ENCODE results near the gene TPCN1. TPM values are rescaled to one million over a fixed set of nuclear protein-coding genes. Genes with fewer than 3 reads are reported as not detected.

Gene TPCN1
- total RNA-seq, 4 donors from 2014 or later = 15.5 to 48.8 (median 34.5) TPM

DNA sequence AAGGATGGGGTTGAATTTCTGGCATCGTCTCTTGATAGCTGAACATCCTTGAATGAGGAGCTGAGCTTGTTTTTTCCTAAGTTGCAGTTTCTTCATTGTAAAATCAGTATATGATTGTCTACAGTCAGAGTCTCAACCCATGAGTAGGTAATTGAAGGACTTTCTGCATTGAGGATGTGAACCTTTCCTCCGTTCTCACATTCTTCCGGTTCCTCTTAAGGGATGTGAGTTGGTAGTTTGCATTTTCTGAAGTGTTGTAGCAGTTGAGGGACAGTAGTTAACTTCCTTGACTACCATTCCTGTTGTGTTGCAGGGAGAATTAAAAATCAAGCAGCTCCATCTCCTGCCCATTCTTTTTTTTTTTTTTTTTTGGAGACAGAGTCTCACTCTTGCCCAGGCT is 19.1 kb downstream of the TPCN1 start:
- 65 to 84% methylated on average over 3 of the region's 3 CpGs for WGBS, 2 donors
- intact Hi-C loops (cut with DNase I) = no loop called here
- Histone ChIP-seq H3K9me3 (no peaks in the 10 kb centered on the region), H3K4me1 (peaks cover 64 to 100% (median 81%) of the 10 kb centered on the region in 3 donors), H3K27ac (peak overlapping the region; percentile 72 to 95 (median 88)), H3K36me3 (peaks cover 0 to 35% (median 0%) of the 10 kb centered on the region in 3 donors), H3K4me3 (no peak overlapping the region), H3K27me3 (no peaks in the 10 kb centered on the region)
- TF ChIP-seq, protein P1, sequence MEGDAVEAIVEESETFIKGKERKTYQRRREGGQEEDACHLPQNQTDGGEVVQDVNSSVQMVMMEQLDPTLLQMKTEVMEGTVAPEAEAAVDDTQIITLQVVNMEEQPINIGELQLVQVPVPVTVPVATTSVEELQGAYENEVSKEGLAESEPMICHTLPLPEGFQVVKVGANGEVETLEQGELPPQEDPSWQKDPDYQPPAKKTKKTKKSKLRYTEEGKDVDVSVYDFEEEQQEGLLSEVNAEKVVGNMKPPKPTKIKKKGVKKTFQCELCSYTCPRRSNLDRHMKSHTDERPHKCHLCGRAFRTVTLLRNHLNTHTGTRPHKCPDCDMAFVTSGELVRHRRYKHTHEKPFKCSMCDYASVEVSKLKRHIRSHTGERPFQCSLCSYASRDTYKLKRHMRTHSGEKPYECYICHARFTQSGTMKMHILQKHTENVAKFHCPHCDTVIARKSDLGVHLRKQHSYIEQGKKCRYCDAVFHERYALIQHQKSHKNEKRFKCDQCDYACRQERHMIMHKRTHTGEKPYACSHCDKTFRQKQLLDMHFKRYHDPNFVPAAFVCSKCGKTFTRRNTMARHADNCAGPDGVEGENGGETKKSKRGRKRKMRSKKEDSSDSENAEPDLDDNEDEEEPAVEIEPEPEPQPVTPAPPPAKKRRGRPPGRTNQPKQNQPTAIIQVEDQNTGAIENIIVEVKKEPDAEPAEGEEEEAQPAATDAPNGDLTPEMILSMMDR (IDR thresholded peaks at IDR 0.05) = no peak
- no peak for TF ChIP-seq POLR2A (IDR thresholded peaks at IDR 0.05)
- no peak for DNase-seq

DNA sequence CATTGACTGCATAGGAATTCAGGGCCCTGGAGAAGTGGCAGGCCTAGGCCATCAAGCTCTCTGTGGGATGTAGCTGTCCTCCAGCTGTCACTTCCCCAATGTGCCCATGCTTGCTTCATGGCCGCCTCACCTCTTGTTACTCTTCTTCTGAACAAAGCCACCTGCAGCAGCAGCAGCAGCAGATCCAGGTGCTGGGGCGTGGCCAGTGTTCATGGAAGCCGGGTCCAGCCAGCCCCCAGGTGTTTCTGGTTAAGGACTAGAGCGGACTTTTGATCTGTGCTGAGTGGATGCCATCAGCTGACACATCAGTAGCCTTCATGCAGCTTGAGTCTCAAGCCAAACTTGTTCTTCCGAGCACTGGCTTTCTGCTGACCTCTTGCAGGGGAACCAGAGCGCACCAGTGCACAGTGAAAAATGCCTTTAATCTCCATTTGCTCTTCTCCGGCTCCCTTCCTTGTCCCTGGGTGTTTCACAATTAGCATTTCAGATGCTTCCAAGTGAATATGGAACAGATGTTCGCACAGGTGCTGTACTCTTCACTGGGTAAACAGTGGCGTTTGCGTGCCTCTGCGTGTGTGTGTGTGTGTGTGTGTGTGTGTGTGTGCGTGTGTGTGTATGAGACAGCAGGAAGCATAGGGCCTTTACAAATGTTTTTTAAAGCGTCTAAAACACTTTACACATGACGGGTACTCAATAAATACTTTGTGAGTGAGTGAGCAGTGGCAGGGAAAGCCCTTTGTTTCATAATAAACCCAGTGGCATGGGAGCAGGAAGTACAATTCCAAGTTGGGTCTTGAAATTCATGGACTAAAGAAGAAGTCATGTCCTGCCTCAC is 20.1 kb downstream of the TPCN1 start:
- WGBS, 2 donors = 25 to 48% methylated on average over 13 to 14 of the region's 14 CpGs
- no peak for DNase-seq

DNA sequence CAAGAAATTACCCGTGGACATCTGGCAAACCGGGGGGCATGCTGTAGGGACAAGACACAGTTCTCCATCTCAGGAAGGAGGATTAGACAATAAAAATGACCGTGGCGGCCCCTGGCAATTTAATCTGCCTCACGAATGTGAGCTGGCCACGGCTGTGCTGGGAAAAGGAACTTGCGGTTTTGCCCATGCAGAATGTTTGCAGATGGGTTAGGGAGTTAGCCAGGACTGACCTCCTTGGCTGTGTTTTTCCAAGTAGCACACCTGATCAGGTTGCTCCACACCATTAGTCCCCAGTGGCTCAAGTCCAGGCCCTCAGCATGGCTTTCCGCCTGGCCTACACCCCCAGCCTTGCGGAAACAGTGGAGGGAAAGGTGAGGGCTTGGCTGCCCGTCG is 20.8 kb downstream of the TPCN1 start:
- H3K9me3 ChIP-seq = no peaks in the 10 kb centered on the region
- TF ChIP-seq, protein P1 (IDR thresholded peaks at IDR 0.05) = no peak
- TF ChIP-seq POLR2A (IDR thresholded peaks at IDR 0.05) = no peak
- WGBS, 2 donors = 32 to 71% methylated on average over 11 of the region's 11 CpGs
- intact Hi-C loops (cut with DNase I) = no loop called here
- H3K4me3 ChIP-seq = no peak overlapping the region
- peaks cover 0 to 27% (median 0%) of the 10 kb centered on the region in 3 donors for H3K36me3 ChIP-seq
- DNase-seq = no peak
- peak overlapping the region; percentile 84 to 95 (median 91) for H3K27ac ChIP-seq
- H3K4me1 ChIP-seq = peaks cover 76 to 100% (median 90%) of the 10 kb centered on the region in 3 donors
- no peaks in the 10 kb centered on the region for H3K27me3 ChIP-seq

More for the DNA sequence above, 20.1 kb downstream of the TPCN1 start:
- Histone ChIP-seq H3K27ac (peak overlapping the region; percentile 84 to 95 (median 91)), H3K4me3 (no peak overlapping the region), H3K4me1 (peaks cover 74 to 100% (median 87%) of the 10 kb centered on the region in 3 donors), H3K9me3 (no peaks in the 10 kb centered on the region), H3K36me3 (peaks cover 0 to 27% (median 0%) of the 10 kb centered on the region in 3 donors), H3K27me3 (no peaks in the 10 kb centered on the region)
- TF ChIP-seq, protein P1 (IDR thresholded peaks at IDR 0.05) = no peak
- no peak for TF ChIP-seq POLR2A (IDR thresholded peaks at IDR 0.05)
- intact Hi-C loops (cut with DNase I) = no loop called here

DNA sequence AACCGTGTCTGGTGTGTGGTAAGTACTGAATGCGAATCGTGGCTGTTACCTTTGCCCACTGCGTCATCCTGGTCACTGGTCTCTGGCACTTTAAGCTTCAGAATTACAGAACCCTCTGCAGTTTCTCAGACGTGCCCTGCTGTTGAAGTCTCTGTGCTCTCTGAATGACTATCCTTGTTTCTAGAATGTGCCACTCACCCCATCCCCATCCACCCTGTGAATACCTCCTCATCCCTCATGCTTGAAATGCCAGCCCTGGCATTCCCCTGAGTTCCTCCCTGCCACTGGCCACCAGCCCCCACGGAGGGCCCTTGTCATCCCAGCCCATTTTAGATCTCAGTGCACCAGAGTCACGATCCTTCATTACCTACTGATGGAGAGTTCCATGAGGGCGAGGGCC is 21.3 kb downstream of the TPCN1 start:
- Histone ChIP-seq H3K27me3 (no peaks in the 10 kb centered on the region), H3K9me3 (no peaks in the 10 kb centered on the region), H3K27ac (peak overlapping the region; percentile 84 to 95 (median 91)), H3K4me3 (no peak overlapping the region), H3K4me1 (peaks cover 78 to 100% (median 89%) of the 10 kb centered on the region in 3 donors), H3K36me3 (peaks cover 0 to 27% (median 0%) of the 10 kb centered on the region in 3 donors)
- no peak for DNase-seq
- TF ChIP-seq, protein P1 (IDR thresholded peaks at IDR 0.05) = no peak
- intact Hi-C loops (cut with DNase I) = no loop called here
- 91 to 93% methylated on average over 8 of the region's 8 CpGs for WGBS, 2 donors

DNA sequence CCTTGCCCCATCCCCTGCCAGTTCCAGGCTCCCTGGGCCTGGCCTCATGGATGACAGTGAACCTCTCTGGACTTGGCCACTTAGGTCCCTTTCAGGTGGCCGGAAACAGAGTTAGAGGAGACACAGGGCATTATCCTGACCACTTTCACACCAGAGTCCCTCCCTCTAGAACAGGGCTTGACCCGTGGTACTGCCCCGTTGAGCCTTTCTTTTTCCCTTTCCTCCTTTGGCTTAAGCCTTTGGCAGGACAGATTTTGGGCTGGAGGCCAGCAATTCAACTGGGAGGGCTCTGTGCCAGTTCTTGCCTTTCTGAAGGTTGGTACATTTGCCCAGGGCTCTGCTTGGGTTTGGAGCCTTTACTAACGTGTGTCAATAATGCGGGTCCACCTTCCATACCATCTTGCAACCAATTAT is 22.8 kb downstream of the TPCN1 start:
- H3K4me1 ChIP-seq = peaks cover 67 to 92% (median 78%) of the 10 kb centered on the region in 3 donors
- peaks cover 0 to 22% (median 0%) of the 10 kb centered on the region in 3 donors for H3K36me3 ChIP-seq
- H3K27me3 ChIP-seq = no peaks in the 10 kb centered on the region
- peak overlapping the region in 3 of 4 donors; percentile 14 to 36 (median 21) for H3K4me3 ChIP-seq
- WGBS, 2 donors = 31 to 49% methylated on average over 4 of the region's 5 CpGs
- no peaks in the 10 kb centered on the region for H3K9me3 ChIP-seq
- peak overlapping the region; percentile 80 to 95 (median 88) for H3K27ac ChIP-seq
- DNase-seq = no peak
- no peak for TF ChIP-seq POLR2A (IDR thresholded peaks at IDR 0.05)
- TF ChIP-seq, protein P1 (IDR thresholded peaks at IDR 0.05) = no peak
- intact Hi-C loops (cut with DNase I) = no loop called here
